Measurements from ENCODE around the gene NQO1. TPM values are rescaled to one million over a fixed set of nuclear protein-coding genes. Genes with fewer than 3 reads are reported as not detected.
A peak's percentile ranks its signal among the peaks of the same experiment; 100 is the strongest.

NQO1 gene
- total and polyA plus RNA-seq, 2 of the 13 experiments (the other 11 are each of a cell fraction or from before 2014, with no cell fraction given) = 464 to 1,060 TPM

DNA sequence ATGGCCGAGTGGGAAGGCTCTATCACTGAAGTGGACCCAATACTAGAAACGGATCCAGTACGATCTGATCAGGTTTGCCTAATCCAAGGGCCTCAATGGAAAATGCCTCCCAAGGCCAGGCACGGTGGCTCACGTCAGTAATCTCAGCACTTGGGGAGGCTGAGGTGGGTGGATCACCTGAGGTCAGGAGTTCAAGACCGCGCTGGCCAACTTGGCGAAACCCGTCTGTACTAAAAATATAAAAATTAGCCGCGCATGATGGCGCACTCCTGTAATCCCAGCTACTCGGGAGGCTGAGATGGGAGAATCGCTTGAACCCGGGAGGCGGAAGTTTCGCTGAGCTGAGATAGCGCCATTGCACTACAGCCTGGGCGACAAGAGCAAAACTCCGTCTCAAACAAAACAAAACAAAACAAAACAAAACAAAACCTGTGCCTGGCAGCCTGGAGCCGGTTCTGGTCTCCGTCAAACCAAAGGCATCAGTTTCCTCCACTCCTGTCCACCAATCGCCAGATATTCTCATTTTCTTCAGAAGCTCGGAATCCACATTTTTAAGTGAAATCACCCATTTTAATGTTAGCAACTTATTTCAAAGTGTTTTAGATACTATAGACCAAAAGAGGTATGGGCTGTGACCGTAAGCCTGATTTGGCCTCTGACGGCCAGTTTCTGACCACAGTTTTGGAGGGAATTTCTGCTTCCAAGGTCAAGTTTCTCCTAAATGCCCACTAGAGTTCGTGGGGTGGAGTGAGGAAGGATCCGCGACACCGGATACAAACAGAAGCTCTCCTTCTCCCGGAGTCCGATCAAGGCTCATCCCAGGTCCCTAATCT is 664 bp downstream of the NQO1 start (continued):
- 0 out of 2 replicates have a peak, but pooled peaks have one; percentile 60 for TF ChIP-seq ZBTB4 (CRISPR knock-in tag; IDR thresholded peaks at IDR 0.05; ENCODE audit: borderline replicate concordance)
- 0 out of 2 replicates have a peak, but pooled peaks have one; percentile 7 for TF ChIP-seq POGK (CRISPR knock-in tag; conservative IDR thresholded peaks at IDR 0.05)
- no peak for TF ChIP-seq ZNF101 (CRISPR knock-in tag; IDR thresholded peaks at IDR 0.05; ENCODE audit: borderline replicate concordance, low read depth)
- no peak for TF ChIP-seq ZNF652 (CRISPR knock-in tag; IDR thresholded peaks at IDR 0.05; ENCODE audit: borderline replicate concordance, low read depth)
- TF ChIP-seq NR2F1 (CRISPR knock-in tag; IDR thresholded peaks at IDR 0.05) = peak in 1 of 2 experiments; percentile 25; a peak in 1 of 4 replicates
- no peak for TF ChIP-seq RNF2 (conservative IDR thresholded peaks at IDR 0.05; ENCODE audit: low read depth)
- TF ChIP-seq, protein P1, sequence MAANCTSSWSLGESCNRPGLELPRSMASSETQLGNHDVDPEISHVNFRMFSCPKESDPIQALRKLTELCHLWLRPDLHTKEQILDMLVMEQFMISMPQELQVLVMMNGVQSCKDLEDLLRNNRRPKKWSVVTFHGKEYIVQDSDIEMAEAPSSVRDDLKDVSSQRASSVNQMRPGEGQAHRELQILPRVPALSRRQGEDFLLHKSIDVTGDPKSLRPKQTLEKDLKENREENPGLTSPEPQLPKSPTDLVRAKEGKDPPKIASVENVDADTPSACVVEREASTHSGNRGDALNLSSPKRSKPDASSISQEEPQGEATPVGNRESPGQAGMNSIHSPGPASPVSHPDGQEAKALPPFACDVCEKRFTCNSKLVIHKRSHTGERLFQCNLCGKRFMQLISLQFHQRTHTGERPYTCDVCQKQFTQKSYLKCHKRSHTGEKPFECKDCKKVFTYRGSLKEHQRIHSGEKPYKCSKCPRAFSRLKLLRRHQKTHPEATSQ (CRISPR knock-in tag; IDR thresholded peaks at IDR 0.05; ENCODE audit: borderline replicate concordance) = 0 out of 2 replicates have a peak, but pooled peaks have one; percentile 12
- TF ChIP-seq FOSL1 (CRISPR knock-in tag; IDR thresholded peaks at IDR 0.05; ENCODE audit: borderline replicate concordance) = 0 out of 2 replicates have a peak, but pooled peaks have one; percentile 15
- TF ChIP-seq ZNF253 (CRISPR knock-in tag; IDR thresholded peaks at IDR 0.05; ENCODE audit: borderline replicate concordance) = 0 out of 2 replicates have a peak, but pooled peaks have one; percentile 59
- TF ChIP-seq, protein P2, sequence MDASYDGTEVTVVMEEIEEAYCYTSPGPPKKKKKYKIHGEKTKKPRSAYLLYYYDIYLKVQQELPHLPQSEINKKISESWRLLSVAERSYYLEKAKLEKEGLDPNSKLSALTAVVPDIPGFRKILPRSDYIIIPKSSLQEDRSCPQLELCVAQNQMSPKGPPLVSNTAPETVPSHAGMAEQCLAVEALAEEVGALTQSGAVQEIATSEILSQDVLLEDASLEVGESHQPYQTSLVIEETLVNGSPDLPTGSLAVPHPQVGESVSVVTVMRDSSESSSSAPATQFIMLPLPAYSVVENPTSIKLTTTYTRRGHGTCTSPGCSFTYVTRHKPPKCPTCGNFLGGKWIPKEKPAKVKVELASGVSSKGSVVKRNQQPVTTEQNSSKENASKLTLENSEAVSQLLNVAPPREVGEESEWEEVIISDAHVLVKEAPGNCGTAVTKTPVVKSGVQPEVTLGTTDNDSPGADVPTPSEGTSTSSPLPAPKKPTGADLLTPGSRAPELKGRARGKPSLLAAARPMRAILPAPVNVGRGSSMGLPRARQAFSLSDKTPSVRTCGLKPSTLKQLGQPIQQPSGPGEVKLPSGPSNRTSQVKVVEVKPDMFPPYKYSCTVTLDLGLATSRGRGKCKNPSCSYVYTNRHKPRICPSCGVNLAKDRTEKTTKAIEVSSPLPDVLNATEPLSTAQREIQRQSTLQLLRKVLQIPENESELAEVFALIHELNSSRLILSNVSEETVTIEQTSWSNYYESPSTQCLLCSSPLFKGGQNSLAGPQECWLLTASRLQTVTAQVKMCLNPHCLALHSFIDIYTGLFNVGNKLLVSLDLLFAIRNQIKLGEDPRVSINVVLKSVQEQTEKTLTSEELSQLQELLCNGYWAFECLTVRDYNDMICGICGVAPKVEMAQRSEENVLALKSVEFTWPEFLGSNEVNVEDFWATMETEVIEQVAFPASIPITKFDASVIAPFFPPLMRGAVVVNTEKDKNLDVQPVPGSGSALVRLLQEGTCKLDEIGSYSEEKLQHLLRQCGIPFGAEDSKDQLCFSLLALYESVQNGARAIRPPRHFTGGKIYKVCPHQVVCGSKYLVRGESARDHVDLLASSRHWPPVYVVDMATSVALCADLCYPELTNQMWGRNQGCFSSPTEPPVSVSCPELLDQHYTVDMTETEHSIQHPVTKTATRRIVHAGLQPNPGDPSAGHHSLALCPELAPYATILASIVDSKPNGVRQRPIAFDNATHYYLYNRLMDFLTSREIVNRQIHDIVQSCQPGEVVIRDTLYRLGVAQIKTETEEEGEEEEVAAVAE (CRISPR knock-in tag; IDR thresholded peaks at IDR 0.05; ENCODE audit: borderline replicate concordance) = 0 out of 2 replicates have a peak, but pooled peaks have one; percentile 5
- TF ChIP-seq PCBP1 (IDR thresholded peaks at IDR 0.05; ENCODE audit: borderline replicate concordance, low read depth, low read length) = no peak
- peak; percentile 99 for TF ChIP-seq ZNF441 (CRISPR knock-in tag; IDR thresholded peaks at IDR 0.05; ENCODE audit: borderline replicate concordance)

Data from HepG2 (cell line).